ENCODE data around the gene DZANK1.

The DZANK1 gene

GRCh38 chr20:18427214-18427613 is 39.6 kb downstream of the DZANK1 start:
- H3K27ac ChIP-seq (ENCODE audit: low read depth, low read length): no peak overlapping the region
- no peaks in the 10 kb centered on the region for H3F3A ChIP-seq (ENCODE audit: insufficient read depth)
- H3K9ac ChIP-seq (ENCODE audit: low read length): no peak overlapping the region
- H3K79me2 ChIP-seq (ENCODE audit: insufficient read depth, low read length): no peaks in the 10 kb centered on the region
- no peaks in the 10 kb centered on the region for H3K27me3 ChIP-seq (ENCODE audit: low read length)
- no peak overlapping the region for H2AFZ ChIP-seq (ENCODE audit: low read depth, low read length, severe bottlenecking)
- TF ChIP-seq EZH2phosphoT487 (conservative IDR thresholded peaks at IDR 0.05; ENCODE audit: low read length): no peak
- TF ChIP-seq CTCF (IDR thresholded peaks at IDR 0.05; ENCODE audit: insufficient read depth, low read length, poor library complexity, severe bottlenecking): no peak
- no peaks in the 10 kb centered on the region for H4K20me1 ChIP-seq (ENCODE audit: low read depth, low read length)
- no peak overlapping the region for H3K4me2 ChIP-seq (ENCODE audit: low read depth, low read length, poor library complexity, severe bottlenecking)
- no peaks in the 10 kb centered on the region for H3K9me2 ChIP-seq (replicated peaks; ENCODE audit: insufficient read depth, low read length)
- no peaks in the 10 kb centered on the region for H3K9me3 ChIP-seq (ENCODE audit: insufficient read depth, low read length)
- H3K36me3 ChIP-seq (ENCODE audit: low read length): no peaks in the 10 kb centered on the region
- H3K4me3 ChIP-seq (ENCODE audit: insufficient read depth, low read length, poor library complexity, severe bottlenecking): no peak overlapping the region

GRCh38 chr20:18421608-18422007 is 45.2 kb downstream of the DZANK1 start:
- H3K9me2 ChIP-seq (replicated peaks; ENCODE audit: insufficient read depth, low read length): no peaks in the 10 kb centered on the region

GRCh38 chr20:18416486-18416885 is 50.3 kb downstream of the DZANK1 start:
- no peak overlapping the region for H3K27ac ChIP-seq (ENCODE audit: low read depth, low read length)
- no peaks in the 10 kb centered on the region for H3K9me2 ChIP-seq (replicated peaks; ENCODE audit: insufficient read depth, low read length)
- H2AFZ ChIP-seq (ENCODE audit: low read depth, low read length, severe bottlenecking): no peak overlapping the region
- no peak for TF ChIP-seq CTCF (IDR thresholded peaks at IDR 0.05; ENCODE audit: insufficient read depth, low read length, poor library complexity, severe bottlenecking)
- no peak for TF ChIP-seq EZH2phosphoT487 (conservative IDR thresholded peaks at IDR 0.05; ENCODE audit: low read length)
- H3K4me3 ChIP-seq (ENCODE audit: insufficient read depth, low read length, poor library complexity, severe bottlenecking): no peak overlapping the region
- no peaks in the 10 kb centered on the region for H3K9me3 ChIP-seq (ENCODE audit: insufficient read depth, low read length)
- no peaks in the 10 kb centered on the region for H3F3A ChIP-seq (ENCODE audit: insufficient read depth)
- H3K27me3 ChIP-seq (ENCODE audit: low read length): no peaks in the 10 kb centered on the region
- H3K79me2 ChIP-seq (ENCODE audit: insufficient read depth, low read length): no peaks in the 10 kb centered on the region
- H3K4me2 ChIP-seq (ENCODE audit: low read depth, low read length, poor library complexity, severe bottlenecking): no peak overlapping the region
- no peaks in the 10 kb centered on the region for H3K36me3 ChIP-seq (ENCODE audit: low read length)
- no peak overlapping the region for H3K9ac ChIP-seq (ENCODE audit: low read length)
- H4K20me1 ChIP-seq (ENCODE audit: low read depth, low read length): no peaks in the 10 kb centered on the region

More at GRCh38 chr20:18421608-18422007, 45.2 kb downstream of the DZANK1 start:
- TF ChIP-seq CTCF (IDR thresholded peaks at IDR 0.05; ENCODE audit: insufficient read depth, low read length, poor library complexity, severe bottlenecking) (no peak), EZH2phosphoT487 (conservative IDR thresholded peaks at IDR 0.05; ENCODE audit: low read length) (no peak)
- H3K79me2 ChIP-seq (ENCODE audit: insufficient read depth, low read length): no peaks in the 10 kb centered on the region
- no peaks in the 10 kb centered on the region for H3K36me3 ChIP-seq (ENCODE audit: low read length)
- no peak overlapping the region for H3K27ac ChIP-seq (ENCODE audit: low read depth, low read length)
- H3K4me2 ChIP-seq (ENCODE audit: low read depth, low read length, poor library complexity, severe bottlenecking): no peak overlapping the region
- no peak overlapping the region for H3K9ac ChIP-seq (ENCODE audit: low read length)
- no peaks in the 10 kb centered on the region for H4K20me1 ChIP-seq (ENCODE audit: low read depth, low read length)
- H3K27me3 ChIP-seq (ENCODE audit: low read length): no peaks in the 10 kb centered on the region
- H3K4me3 ChIP-seq (ENCODE audit: insufficient read depth, low read length, poor library complexity, severe bottlenecking): no peak overlapping the region
- H3F3A ChIP-seq (ENCODE audit: insufficient read depth): no peaks in the 10 kb centered on the region
- no peak overlapping the region for H2AFZ ChIP-seq (ENCODE audit: low read depth, low read length, severe bottlenecking)
- no peaks in the 10 kb centered on the region for H3K9me3 ChIP-seq (ENCODE audit: insufficient read depth, low read length)
